NCI-H82 (cell line): ENCODE results near the gene PSMB8.

ENCODE experiments used
- DNase-seq: peaks from one replicate; lab custom pipeline; 2025; lab: John Stamatoyannopoulos, UW

The PSMB8 gene

GRCh38 chr6:32855467-32856174, 11.8 kb upstream of the PSMB8 start:
- DNase-seq, result no peak

DNA sequence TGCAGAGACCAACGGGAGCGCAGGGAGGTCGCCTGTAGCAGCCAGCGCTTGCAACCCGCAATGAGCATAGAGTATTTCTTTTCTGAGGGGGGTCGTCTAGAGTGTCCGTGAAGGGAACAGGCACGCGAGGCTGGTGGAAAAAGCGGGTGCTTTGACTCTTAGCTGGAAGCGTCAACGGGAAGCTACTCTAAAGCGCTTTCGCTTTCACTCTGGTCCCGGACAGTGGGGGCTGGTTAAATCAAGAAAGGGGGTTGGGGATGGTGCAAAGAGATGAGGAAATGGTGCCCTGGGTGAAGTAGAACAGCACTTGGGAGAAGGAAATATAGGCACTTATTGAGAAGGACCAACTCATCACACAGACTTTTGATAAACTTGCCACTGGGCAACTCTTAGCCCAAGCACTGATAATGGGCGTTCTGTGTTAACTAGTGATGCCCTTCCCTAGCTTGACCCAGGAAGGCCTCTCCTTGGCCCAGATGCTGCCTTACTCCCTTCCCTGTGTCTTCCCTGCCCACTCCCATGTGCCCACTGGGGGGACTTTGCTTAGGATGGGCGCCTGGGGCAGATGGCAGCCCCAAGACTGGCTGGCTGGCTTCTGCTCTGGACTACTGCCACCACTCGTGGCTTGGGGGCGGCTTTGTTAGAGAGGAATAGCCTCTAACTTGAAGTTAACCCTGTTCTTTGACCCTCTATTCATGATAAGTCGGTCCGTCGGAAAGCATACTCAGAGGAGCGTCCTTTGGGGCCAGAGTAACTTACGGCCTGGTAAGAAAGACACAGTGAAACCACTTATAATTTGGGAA, 10.7 kb upstream of the PSMB8 start:
- DNase-seq, result no peak

GRCh38 chr6:32853541-32854375, 9.9 kb upstream of the PSMB8 start, which contains the start of the genes PSMB9 and TAP1:
Gene PSMB9, plus strand, starts transcription at chr6:32854192. Its CDS starts 38 bp downstream, at chr6:32854230.
Gene TAP1, minus strand, starts transcription at chr6:32853704. Its CDS starts 68 bp downstream, at chr6:32853636.
- DNase-seq, result peak; percentile 85

DNA sequence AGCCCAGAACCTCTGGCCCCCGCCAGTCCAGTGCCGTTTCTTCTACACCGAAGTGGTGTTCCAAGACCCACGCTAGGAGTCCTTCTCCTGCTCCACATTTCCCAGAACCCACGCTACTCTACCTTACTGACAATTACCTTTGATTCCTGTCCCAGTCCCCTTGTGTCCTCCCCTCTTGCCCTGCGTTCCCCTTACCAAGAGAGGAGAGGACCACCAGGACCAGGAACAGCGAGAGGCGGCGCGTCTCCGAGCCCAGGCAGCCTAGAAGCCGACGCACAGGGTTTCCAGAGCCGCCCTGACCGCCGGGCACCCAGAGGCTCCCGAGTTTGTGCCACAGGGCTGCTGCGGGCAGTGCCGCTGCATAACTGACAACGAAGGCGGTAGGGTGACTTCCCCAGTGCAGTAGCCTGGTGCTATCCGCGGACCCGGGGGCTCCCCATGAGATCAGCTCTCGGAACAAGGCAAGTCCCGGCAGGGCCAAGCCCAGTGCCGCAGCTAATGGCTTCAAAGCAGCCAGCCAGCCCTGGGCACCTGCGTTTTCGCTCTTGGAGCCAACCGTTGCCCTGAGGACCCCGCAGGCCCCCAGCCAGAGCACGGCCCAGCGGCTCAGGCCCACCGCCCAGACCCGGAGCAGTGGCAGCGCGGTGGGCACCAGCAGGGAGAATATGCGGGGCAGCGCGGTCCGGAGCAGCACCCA, 9.1 kb upstream of the PSMB8 start:
- no peak for DNase-seq

DNA sequence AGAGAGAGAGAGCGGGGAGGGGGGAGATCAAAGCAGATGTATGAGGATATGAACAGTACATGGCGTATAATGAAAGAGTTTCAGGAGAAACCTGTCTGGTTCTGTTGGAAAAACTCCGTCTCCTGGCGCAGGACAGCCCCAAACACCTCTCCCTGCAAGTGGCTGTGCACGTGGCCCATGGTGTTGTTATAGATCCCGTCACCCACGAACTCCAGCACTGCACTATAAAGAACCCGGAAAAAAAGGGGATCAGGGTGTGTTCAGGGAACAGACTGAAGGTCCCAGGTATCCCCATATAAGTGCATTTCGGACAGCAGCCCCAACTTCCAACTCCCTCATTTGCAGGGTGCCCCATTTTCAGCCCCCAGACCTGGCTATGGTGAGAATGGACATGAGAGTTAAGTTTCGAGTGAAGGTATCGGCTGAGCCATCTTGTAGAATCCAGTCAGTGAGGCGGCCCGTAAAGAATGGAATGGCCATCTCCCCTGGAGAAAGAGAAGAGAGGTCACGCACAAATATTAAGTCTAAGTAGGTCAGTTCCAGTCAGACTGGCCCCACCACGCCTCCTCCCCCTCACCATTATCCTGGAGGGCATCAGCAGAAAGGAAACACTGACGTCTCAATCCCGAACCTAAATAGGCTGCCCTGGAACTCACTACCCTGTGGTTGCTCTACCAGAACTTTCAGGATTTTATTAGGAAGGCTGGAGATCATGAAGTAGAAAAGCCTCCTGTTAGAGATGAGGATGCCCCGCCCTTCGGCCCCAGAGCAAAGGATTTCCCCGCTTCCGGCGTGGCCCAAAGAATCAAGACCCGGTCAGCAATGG, 8.4 kb upstream of the PSMB8 start:
- DNase-seq, result no peak

GRCh38 chr6:32851025-32851424, 7.2 kb upstream of the PSMB8 start:
- no peak for DNase-seq

DNA sequence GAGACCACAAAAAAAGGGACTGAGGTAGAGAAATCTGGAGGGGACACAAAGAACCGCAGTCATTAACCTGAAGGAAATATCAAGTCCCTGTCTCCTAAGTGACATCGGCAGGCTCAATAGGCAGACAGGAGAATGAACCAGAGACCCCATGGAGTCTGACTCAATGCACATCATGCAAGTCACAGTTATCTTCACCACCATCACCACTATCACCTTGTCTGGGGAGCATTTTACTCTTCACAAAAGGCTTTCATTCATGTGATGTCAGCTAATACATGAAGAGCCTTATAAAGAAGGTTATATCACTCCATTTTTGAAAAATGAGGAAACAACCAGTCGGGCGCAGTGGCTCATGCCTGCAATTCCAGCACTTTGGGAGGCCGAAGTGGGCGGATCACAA, 5.3 kb upstream of the PSMB8 start:
- no peak for DNase-seq

- no peak for DNase-seq
Measured at GRCh38 chr6:32847795-32848194, 3.9 kb upstream of the PSMB8 start.

GRCh38 chr6:32847004-32847403, 3.2 kb upstream of the PSMB8 start:
- DNase-seq, result no peak

GRCh38 chr6:32845384-32845884, 1.6 kb upstream of the PSMB8 start:
- no peak for DNase-seq

DNA sequence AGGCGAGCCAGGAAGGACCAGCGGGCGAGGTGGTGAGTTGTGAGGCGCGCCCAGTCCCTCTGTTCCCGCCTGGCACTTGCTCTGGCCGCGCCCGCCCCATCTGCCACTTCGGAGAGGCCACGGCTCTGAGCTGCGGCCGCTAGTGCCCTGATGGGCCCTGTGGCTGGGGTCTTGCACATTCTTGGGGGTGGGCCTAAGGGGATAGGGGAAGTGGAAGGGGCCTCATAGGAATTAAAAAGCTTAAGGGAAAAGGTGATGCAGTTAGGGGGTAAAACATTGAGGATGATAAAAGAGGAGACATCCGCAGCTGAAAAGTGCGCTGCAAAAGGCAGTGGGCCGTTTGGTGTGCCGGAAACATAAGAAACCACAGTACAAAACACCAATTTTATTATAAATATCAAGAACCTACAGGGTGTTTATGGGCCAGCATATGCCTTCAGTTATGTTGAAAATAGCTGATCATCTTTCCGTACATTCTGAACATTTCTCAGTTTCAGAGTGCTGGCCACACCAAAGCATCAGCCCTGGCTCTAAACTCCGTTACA, 1.1 kb upstream of the PSMB8 start:
- DNase-seq, result no peak

DNA sequence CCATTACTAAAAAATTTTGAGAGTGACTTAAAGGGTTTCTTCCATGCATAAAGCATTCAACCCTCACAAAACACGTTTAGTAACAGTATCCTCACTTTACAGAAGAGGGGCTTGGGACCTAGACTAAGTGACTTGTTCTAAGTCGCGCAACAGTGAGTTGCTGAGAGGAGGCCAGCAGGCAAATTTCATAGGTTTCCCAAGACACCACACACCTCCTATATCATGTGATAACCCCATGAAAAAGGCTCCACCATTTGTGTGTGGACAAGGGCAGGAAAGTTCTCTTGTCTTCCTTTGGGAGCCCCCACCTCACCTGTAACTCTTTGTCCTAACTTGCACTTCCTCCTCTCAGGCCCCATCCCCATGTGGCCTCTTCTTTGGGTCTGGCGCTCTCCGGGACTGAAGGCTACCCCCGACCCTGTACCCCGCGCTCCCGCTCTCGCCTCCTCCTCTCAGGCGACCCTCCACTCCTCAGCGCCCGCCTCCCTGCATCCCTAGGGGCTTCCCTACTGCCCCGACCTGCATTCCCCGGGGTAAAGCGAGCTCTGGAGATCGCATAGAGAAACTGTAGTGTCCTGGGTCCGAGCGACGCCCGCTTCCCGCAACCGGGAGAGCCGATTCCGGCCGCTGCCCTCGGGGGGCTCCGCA, 392 bp downstream of the PSMB8 start:
- DNase-seq, result no peak

DNA sequence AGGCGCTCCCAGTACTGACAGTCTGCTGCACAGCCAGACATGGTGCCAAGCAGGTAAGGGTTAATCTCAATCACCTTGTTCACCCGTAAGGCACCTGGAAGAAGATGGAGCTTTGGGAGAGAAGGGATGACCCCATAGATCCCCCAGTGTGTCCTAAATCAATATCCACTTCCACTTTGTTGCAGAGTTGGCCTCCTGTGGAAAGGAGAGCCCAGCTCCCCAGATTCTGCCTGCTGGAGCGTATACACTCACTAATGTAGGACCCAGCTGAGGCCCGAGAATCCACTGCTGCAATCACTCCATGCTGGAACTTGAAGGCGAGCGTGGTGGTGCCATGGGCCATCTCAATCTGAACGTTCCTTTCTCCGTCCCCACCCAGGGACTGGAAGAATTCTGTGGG, 1.2 kb downstream of the PSMB8 start:
- no peak for DNase-seq

- DNase-seq, result no peak
Measured at GRCh38 chr6:32842021-32842650, 1.7 kb downstream of the PSMB8 start.

DNA sequence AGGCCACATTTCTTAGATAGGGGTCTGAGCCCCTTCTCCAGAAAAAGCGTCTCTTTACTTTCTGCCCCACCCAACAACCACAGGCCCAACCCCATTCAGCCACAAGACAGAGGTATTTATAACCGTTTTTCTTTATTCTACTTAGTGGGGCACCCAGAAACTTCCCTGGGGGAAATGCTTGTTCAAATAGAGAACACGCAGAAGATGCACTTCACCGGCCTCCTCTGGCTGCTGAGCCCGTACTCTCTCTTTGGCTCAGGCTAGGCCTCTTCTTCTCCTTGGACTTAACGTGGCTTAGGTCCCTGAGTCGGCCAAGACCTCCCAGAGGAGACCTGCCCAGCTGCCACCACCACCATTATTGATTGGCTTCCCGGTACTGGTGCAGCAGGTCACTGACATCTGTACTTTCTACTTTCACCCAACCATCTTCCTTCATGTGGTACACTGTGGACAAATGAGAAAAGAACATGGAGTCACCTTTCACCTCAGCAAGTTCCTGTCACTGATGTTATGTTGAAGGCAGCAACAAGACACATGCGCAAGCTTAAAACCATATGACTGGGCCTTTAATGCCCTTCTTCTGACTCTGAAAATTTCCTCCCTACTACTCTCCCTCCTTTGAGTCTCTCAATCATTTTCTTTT, 3.1 kb downstream of the PSMB8 start:
- DNase-seq, result no peak

GRCh38 chr6:32839356-32839755, 4.5 kb downstream of the PSMB8 start:
- no peak for DNase-seq

GRCh38 chr6:32838114-32838958, 5.5 kb downstream of the PSMB8 start, which contains the start of gene TAP2:
Gene TAP2, minus strand, starts transcription at chr6:32838739. Its CDS starts 506 bp downstream, at chr6:32838233.
- DNase-seq, result peak; percentile 88

DNA sequence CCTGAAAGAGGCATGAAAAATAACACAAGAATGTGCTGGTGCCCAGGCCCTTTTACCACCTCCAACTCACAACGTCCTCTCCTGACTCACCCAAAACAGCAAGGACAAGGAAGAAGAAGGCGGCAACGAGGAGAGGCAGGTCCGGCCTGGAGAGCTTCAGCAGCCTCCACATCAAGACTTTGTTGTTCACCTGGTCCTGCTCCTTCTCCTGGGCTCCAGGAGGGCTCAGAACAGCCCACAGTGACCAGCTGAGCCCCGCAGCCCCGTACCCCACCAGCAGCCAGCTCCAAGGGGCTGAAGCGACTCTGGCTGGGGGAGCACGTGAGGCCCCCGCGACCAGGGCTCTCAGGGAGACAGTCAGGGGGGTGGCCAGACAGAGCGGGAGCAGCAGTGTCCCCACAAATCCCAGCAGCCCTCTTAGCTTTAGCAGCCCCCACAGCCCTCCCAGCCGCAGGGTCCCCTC, 6.2 kb downstream of the PSMB8 start:
- DNase-seq, result no peak
